ENCODE measurements around the gene MBP.
"Not testable (repeated sequence)": the region's sequence is repeated elsewhere in the genome, so short reads cannot be mapped to it uniquely, and the experiment has no call there.

Gene MBP

DNA sequence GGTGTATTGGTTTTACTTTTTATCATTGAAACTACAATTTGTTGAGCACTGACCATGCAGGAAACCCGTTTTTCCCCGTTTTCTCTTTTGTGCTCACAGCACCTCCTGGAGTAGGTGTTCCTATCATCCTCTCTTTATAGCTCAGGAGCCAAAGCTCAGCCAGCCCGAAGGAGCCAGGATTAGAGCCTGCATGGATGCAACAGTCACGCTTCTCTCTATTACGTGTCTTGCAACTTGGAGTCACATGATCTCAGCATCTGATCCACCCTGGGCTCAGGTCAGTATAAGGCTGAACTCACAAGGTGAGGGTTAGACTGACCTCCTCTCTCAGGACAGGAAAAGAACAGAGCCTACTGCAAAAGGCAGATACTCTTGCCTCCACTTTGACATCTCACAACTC lies 150.5 kb downstream of the MBP start:
- DNase-seq = no peak

DNA sequence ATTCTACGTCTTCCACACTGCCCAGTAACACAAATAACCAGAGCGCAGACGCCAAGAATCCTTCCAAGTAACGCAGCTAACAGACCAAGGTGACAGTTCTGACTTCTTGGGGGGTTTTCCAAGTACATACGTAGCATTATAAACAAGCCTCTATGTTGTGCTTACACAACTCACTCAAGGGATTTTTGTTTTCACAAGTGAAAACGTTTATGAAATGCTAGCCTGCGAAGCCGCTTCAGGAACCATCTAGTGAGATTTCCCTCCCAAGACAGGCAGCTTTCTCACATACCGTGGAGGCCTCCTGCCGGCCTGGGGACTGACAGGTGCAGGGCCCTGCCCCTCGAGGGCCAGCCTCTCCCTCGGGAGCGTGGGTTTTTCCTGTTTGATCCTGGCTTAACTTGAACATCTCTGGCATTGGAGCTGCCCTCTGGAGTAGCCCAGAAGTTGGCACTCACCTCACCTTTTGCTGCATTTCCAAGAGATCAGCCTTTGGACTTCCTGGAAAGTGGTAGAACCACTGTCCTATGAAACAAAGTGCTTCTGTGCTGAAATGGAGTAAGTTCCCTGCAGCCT lies 151.1 kb downstream of the MBP start:
- no peak for DNase-seq

DNA sequence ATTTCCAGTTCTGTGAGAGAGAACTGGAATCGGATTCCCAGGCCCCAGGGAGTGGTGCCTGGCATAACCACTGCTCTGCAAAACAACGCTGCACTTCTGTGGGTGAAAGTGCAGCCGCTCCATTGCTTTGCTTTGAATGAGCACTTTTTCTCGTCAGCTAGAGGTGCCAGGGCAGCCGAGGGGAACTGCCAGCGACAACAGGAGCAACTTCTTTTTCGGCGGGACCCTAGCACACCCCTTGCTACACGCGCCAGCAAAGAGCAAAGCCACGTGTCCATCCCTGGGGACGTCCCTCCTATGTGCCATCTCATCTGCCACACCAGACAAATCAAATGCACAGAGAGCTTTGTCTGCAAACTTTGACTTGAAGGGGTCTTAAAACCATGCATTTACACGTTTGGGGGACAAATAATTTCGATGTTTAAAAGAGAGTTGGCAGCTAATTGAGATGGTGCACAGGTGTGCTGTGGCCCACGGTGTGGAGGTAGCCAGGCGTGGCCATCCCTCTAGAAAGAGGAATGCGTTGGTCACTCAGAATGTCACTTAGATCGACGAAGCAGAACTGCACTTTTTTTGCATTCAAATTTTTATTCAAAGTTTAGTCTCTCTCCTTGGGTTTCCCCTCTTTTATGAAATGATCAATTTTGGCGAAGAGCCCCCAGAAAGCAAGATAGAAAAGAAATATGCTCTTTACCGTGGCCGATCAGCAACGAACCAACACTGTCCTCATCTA lies 151.8 kb downstream of the MBP start:
- DNase-seq = no peak

DNA sequence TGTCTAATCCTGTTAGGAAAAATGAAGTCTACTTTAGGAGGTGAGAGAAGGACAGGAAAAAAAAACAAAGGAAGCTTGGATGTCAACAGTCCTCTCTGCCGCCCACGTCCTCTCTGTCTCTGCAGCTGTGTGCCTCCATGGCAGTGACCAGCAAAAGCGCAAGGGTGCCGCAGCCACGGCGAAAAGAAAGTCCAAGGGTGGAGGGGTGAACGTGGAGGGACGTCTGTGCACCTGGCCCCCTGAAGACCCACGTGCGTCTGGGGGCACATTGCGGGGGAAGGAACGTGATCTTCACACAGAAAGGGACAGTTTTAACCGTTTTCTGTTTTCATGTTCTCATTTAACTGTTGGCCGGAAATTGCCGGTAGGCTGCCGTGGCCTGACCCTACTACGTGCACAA lies 152.7 kb downstream of the MBP start:
- no peak for DNase-seq

DNA sequence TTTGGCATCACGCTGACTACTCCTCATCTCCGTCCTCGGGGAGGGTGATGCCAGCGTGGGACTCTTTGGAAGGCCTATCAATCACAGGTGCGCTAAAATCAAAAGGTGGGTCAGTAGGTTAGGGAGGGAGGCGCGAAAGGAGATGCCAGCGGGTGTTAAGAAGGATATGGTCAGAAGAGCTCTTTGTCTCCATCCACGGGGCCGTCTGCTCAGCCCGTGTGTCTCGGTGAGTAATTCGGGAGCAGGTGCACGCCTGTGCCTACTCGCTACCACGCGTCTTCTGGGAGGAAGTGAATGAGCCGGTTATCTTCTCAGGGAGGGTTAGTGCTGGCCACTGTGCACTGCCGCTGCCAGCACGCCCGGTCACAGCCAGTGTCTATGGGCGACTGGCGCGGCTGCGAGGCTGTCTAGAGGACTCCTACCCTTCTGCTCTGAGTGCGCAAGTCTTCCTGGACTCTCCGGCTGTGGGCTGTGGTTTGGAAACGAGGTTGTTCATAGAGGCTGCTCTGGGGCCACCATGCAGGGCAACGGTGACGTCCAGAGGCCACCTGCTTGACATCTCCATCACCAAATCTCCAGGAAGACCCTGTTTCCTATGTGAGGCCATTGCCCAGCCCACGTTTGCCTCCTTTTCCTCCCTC lies 153.4 kb downstream of the MBP start:
- no peak for DNase-seq

DNA sequence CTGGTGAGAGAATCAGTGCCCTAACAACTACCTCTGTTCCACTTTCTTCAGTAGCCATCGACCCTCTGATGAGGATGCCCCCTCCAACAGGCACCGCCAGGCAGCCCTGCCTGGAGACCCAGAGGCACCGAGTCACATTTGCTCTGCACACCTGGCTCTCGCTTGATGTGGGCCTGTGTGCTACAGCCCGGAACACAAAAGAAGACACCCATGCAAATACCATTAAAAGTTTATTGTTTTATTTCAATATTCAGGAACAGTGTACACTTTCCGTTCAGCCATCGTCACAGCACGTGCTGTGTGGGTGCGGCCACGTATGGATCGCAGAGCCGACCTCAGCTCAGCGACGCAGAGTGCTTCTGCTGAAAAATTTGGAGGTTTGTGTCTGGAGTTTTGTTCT lies 154.0 kb downstream of the MBP start:
- DNase-seq = no peak

DNA sequence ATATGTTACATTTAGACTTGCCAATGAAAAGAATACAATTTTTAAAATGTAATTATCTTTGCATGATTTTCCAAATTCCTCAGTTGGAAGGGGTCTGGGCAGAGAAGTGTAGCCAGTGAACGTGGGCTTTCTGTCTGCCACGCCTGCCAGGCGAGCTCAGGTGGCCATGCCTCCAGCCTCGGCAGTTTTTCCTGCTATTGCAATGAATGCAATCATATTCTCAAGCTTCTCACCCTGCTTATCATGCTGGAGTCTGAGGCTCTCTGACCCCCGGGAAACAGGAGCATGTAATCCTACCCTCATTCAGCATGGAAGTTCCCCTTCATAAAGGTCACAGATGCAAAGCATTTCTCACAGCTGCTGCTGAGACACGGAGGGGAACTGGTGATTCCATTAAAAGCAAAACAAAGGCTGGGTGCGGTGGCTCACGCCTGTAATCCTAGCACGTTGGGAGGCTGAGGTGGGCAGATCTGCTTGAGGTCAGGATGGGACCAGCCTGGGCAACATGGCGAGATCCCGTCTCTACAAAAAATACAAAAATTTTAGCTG lies 154.8 kb downstream of the MBP start:
- no peak for DNase-seq

DNA sequence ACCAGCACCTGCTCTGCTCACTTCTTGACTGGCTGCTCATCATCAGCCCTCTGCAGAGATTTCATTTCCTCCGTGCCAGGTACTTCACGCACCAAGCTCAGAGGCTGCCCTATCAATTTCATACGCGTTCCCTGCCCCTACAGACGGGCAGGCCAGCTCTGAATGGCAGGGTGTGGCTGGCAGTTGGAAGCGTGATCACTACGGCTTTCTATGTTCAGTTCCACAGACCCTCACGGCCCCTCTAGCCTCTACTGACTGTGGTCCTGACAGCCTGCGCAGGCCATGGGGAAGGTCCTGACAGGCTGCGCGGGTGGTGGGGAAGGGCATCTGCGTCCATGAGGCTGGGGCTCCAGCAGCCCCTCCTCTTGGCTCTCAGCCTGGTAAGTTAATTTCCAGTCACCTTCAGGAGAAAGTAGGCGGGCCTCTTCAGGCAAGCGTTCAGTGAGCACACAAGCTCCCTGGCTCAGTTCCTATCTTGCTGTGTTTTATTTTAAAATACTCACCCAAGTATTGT lies 155.4 kb downstream of the MBP start:
- DNase-seq = no peak

DNA sequence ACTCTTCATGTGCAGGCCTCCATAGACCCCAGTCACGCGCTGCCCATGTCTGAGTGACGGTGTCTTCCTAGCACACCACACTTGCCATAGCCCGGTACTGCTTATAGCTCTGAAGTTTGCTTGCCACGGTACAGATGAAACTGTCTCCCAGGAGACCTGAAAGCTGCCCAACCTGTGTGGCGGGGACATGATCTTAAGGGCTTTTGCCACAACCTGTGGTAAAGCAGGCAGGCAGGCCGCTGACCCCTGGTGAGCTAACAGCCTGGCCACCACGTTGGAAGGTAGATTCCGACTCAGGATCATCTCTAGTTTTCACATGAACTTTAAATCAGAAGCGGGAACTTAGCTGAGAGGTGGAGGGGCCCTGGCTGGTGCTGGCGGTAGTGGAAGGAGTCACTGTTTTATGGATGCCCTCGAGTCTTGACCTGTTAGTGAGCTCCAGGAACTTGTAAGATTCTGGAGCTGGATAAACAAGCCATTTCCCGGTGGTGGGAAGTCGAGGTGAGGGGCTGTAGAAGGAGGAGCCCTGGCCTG lies 156.9 kb downstream of the MBP start:
- DNase-seq = no peak

DNA sequence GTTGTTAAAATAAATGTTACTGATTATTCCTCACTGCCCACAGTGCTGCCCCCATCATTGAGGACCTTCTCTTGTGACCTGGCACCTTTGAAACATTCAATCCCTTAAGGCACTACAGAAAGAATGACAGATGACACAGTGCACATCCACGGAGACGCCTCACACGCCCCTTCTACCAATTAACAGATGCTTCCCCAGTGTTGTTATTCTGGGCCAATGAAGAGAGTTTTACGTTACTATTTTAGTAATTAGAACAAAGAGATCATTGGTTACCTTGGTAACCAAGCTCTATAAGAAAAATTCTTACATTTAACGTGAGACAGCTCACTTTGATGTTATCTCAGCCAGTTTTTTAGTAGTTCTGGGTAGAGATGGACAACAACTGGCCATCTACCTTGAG lies 158.2 kb downstream of the MBP start:
- DNase-seq = no peak

DNA sequence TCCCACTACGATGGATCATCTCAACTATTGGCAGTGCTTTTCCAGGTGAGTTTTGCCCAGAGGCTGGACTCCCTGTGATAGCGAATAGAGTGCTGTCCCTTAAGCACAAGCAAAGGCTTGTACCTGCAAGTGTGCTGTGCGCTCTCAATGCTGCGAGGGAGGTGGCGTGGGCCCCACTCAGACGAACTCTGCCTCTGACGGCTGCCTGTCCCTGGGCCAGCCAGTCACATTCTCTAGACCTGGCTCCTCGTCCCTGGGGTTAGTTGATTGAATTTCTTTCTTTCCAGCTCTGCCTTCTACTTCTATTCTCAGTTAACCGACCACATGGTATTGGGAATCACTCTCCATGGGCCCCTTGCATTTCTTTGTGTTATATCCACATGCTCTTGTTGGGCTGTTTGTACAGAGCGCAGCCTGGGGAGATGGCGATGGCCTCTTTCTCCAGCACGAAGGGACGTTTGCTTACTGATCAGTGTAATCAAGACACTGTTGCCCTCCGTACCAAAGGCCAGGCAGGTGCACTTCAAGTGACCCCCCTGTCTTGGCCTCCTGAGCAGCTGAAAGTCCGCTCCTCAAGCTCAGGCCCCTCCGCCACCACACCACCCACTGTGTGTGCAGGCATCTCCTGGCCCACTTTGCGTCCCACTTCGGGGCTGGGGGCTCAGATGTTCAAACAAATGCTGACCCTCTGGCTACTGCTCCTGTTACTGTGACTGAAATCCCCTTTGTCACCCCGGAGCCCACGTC lies 158.9 kb downstream of the MBP start:
- no peak for DNase-seq

DNA sequence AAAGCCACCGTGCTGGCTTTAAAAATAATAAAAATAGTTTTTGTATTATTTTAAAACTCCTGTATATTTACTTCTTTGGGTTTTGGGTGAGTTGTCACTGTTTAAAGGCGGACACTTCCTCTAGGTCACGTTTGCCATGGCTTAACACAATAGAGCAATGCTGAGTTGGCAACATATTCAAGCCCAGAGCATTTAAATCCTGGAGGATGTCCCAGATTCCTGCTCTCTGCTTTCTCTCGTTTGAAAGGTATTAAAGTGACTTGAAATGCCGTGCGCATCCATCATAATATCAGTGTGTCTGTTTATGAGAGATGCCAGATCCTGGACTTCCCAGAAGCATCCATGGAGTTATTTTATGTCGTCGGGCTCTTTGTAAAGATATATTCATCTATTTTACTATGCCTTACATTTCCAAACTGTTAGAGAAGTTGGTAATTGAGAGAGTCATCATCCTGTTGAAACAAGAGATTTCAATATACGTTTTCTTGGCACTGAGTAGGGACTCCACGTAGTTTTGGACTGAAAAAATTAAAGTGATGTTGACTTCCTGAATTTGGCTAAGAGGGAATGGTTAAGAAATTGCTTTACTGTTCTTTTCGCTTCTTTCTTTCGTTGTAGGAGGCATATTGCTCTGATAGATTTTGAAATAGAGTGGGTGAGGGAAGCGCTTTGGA lies 159.6 kb downstream of the MBP start:
- no peak for DNase-seq

DNA sequence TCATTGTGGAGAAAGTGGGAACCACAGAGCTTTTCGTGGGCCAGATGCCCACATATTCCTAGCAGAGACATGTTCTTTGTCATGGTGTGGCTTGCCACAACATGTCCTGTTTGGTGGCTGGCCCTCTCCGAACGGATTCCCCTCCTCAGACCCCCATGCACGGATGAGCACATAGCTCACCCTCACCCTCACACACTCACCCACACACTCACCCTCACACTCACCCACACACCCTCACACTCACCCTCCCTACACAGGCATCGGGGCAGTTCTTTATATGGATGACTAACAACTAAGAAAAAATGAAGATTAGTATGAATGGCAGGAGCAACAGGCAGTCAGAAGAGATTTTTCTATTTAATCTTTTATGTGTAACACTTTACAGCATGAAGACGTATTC lies 160.3 kb downstream of the MBP start:
- no peak for DNase-seq

DNA sequence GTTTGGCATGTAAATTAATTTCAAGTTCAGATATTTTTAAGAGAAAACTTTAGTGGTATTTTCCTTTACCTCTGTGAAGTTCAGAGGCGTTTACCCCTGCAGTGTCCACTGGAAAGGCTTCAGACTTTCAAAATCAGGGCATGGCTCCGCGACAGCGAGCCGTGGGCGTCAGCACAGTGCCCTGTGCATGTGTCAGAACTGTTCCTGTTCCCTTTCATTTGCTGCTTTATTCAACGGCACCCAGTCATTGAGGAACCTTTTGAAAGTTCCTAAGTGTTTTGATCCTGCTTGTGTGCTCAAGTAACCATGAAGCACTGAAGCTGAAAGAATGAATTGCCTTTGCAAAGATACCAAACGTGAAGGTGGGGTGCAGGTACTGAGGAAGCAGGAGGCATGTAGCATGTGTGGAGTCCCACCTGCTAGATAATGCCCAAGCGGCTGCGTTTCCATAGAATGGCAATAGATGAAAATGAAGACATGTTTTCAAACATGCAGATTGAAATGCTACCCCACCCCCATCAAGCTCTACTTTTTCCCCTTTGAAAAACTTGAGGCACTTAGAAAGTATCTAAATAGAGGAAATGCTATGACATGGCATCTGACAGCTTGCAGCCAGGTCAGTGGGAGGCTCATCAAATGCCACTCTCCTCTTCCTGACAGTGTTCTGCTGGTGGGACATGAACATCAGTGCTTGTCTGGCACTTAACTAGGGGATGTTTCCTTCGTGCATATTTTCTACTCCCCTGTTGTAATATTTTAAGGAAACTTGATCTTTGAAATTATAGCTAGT lies 161.6 kb downstream of the MBP start:
- DNase-seq = no peak

DNA sequence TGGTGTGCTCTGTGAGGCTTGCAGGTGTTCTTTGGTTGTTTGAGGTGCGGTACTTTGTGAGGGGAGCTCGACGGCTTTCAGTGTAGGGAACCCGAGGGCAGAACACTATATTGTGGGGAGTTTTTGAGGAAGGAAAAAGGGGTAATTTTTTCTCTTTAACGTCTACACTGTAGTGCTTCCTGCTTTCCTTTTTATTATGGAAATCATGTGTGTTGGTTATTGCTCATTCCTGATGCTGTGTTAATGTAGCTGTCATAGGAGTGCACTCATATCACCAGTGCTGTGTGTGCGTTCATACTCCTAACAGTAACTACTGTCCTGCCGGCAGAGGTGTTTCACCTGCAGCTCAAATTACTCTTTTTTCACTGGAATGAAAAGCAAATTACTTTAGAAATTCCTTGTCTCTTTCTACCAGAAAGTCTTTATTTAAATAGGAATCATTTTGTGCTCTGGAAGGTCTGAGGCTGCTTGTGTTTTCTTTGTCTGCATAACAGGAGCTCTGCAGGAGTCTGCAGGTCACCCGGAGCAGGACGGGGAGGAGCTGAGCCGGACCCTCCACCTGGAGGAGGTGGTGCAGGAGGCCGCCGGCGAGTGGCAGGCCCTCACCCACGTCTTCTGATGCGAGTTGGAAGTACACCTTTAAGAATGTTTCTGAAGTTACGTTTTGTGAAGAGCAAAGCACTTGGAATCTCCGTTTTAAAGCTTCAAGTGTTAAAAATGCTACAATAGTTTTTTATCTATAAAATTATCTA lies 164.7 kb downstream of the MBP start:
- DNase-seq = no peak

DNA sequence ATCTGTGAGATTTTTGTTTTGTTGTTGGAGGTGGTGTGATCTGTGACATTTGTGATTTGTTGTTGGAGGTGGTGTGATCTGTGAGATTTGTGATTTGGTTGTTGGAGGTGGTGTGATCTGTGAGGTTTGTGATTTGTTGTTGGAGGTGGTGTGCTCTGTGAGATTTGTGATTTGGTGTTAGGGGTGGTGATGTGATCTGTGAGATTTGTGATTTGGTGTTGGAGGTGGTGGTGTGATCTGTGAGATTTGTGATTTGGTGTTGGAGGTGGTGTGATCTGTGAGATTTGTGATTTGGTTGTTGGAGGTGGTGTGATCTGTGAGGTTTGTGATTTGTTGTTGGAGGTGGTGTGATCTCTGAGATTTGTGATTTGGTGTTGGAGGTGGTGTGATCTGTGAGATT lies 165.3 kb downstream of the MBP start:
- not testable (repeated sequence) for DNase-seq

DNA sequence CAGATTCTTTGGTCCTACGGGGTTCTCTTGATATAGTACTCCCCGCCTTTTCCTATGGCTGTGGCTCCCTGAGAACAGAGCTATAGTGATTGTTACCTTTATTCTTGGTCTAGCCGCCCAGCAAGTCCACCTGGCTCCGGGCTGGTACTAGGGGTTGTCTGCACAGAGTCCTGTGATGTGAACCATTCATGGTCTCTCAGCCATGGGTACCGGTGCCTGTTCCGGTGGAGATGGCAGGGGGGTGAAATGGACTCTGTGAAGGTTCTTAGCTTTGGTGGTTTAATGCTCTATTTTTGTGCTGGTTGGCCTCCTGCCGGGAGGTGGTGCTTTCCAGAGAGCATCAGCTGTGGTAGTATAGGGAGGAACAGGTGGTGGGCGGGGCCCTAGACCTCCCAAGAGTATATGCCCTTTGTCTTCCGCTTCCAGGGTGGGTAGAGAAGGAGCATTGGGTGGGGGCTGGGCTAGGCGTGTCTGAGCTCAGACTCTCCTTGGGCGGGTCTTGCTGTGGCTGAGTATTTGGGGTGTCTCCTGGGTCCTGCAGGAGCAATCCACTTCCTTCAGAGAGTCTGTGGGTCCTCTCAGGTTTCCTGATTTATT lies 166.9 kb downstream of the MBP start:
- not testable (repeated sequence) for DNase-seq

DNA sequence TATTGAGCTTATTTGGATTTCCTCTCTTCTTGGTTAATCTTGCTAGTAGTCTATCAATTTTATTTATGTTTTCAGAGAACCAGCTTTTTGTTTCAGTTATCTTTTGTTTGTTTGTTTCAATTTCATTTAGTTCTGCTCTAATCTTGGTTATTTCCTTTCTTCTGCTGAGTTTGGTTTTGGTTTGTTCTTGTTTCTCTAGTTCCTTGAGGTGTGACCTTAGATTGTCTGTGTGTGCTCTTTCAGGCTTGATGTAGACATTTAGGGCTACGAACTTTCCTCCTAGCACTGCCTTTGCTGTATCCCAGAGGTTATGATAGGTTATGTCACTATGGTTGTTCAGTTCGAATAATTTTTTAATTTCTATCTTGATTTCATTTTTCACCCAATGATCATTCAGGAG lies 168.6 kb downstream of the MBP start:
- DNase-seq = no peak

DNA sequence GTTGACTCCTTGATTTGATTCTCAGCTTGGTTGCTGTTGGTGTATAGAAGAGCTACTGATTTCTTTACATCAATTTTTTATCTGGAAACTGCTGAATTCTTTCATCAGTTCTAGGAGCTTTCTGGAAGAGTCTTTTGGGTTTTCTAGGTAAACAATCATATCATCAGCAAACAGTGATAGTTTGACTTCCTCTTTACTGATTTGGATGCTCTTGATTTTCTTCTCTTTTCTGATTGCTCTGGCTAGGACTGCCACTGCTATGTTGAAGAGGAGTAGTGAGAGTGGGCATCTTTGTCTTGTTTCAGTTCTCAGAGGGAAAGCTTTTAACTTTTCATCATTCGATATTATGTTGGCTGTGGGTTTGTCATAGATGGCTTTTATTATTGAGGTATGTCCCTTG lies 169.7 kb downstream of the MBP start:
- no peak for DNase-seq

DNA sequence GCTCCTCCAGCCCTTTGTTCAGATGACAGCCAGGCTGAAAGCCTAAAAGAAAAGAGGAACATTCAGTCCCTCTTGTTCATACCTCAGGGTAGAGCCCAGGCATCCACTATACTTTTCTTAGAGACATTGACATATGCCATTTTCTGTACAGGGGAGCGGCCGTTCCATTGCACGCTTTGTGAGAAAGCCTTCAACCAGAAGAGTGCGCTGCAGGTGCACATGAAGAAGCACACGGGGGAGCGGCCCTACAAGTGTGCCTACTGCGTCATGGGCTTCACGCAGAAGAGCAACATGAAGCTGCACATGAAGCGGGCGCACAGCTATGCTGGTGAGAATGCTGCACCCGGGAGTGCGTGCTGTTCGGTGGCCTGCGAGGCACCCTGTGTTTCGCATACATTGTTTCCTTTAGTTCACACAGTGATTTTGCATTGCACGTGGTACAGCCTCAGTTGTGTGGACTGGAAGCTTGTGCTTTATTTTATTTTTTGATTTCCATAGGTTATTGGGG lies 172.0 kb downstream of the MBP start:
- no peak for DNase-seq
